Stimulated activated CD4-positive, alpha-beta T cell treated with anti-CD3 and anti-CD28 coated beads, Interleukin-12 subunit alpha, Interleukin-12 subunit beta, amount 100 ng/mL, for 48 hours (primary cell): ENCODE data around the gene RUNX3.
"Not testable (repeated sequence)": the region's sequence is repeated elsewhere in the genome, so short reads cannot be mapped to it uniquely, and the experiment has no call there.

Experiments used
- DNase-seq, 3 donors: peaks; one replicate each; pipeline ENCODE4 v3.0.0-alpha.2; 2020; ENCODE audit warnings: low read depth in 2 of 3, low spot score in 1 of 3

RUNX3 gene

DNA sequence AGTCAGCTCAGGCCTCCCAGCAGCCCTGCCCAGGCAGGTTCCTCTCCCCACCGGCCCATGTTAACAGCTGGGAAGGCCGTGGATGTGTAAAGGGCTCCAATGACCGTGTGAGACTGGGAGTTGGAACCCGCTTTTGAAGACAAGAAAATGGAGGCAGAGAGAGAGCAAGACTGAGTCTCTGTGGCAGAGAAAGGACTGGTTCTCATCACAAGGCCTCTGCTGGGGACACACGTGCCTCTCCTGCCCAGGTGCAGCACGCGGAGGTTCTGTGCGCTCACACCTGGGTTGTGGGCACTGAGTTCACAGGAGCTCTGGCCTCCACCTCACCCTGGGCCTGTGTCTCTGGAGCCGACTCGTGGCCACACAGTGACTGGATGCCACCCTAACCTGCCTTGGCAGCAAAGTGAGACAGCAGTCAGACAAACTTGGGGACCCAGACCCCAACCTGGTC lies 27.0 kb downstream of the RUNX3 start:
- no peak for DNase-seq

DNA sequence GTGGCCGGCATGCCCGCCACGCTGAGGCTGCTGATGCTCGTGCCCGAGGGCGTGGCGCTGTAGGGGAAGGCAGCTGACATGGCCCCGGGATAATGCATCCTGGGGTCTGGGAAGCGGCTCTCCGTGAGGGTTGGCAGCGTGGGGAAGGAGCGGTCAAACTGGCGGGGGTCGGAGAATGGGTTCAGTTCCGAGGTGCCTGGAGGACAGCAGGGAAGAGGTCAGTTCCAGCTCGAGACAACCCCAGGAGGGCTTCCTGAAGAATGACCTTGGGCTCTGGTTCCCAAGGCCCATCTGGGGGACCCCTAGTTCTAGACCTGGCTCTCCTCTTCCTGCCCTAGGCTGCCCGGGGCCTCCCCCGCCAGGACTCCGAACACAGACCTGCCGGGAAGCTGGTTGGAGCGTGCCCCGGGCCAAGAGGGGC lies 27.6 kb downstream of the RUNX3 start:
- DNase-seq: no peak

- no peak for DNase-seq
These were observed 28.1 kb downstream of the RUNX3 start for GRCh38 chr1:24901791-24902470.

- DNase-seq: no peak
These were observed 28.9 kb downstream of the RUNX3 start for GRCh38 chr1:24900985-24901781.

- DNase-seq: no peak
These were observed 29.6 kb downstream of the RUNX3 start for GRCh38 chr1:24900486-24900849.

- DNase-seq: no peak
These were observed 30.2 kb downstream of the RUNX3 start for GRCh38 chr1:24899581-24900485.

- no peak for DNase-seq
These were observed 31.1 kb downstream of the RUNX3 start for GRCh38 chr1:24898909-24899439.

GRCh38 chr1:24898152-24898908 lies 31.7 kb downstream of the RUNX3 start:
- peak in 1 of 3 donors; percentile 49 for DNase-seq

- no peak for DNase-seq
These were observed 32.6 kb downstream of the RUNX3 start for GRCh38 chr1:24897263-24898151.

DNA sequence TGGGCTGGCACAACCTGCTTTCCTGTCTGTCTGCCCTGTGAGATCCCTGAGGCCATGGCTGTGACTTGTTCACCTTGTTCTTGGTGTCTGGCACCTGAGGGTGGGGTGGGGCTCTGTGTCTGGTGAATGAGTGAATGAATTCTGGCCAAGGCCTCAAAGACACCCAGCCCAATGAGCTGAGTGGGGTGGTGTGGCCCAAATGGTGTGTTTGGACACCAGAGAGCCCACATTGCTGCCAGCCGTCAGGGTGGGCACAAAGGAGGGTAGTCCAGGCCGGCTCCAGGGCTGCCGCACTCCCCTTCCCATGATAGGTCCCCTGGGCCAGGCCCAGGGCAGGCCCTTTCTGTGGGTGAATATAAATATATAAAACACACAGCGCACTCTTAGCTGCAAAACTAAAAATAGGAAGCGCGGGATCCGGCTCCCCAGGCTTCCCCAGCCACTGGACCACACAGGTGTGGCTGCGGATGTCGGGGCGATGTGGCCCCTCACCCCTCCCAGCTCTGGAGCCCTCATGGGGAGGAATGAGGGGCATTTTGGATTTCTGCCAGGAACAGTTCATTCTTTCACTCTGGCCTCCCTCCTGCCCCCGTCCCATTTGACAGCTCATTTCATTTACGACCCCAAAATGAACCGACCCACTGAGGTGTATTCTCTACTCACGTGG lies 33.3 kb downstream of the RUNX3 start:
- DNase-seq: no peak

- no peak for DNase-seq
These were observed 33.9 kb downstream of the RUNX3 start for GRCh38 chr1:24896176-24896575.

- no peak for DNase-seq
These were observed 34.6 kb downstream of the RUNX3 start for GRCh38 chr1:24895511-24895910.

DNA sequence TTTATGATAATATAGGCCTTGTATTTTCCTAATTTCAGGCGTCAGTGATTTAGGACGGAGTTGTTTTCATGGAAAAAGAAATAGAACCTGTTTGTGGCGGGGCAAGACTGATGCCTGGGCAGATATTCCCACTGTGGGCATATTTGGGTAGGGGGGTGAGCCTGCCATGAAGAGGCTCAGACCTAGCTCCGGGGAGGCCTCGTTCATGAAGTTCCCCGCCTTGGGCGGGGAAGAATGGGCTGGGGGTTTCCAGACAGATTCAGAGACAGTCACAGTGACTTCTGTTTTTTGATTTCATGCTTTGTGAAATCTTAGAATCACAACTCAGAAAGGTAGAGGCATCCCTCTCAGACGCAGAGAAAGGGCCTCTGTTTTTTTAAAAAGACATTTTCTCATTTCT lies 36.1 kb downstream of the RUNX3 start:
- no peak for DNase-seq

DNA sequence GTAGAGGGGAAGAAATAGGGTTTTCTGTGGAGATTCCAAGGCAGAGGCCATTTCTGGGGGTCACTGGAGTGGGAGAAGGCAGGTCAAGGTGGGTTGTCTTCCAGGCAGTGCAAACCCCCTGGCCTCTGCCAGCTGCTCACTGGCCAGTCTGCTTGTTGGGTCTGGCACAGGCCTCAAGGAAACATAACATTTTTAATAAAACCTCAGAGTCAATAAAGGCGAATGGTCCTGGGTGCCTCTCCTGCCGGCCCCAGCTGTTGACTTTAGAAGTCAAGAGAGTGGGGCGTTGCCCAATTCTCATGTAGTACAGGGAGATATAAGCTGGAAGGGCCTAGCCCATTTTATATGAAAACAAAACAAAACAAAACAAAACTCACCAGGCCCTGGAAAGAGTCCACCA lies 36.6 kb downstream of the RUNX3 start:
- no peak for DNase-seq

DNA sequence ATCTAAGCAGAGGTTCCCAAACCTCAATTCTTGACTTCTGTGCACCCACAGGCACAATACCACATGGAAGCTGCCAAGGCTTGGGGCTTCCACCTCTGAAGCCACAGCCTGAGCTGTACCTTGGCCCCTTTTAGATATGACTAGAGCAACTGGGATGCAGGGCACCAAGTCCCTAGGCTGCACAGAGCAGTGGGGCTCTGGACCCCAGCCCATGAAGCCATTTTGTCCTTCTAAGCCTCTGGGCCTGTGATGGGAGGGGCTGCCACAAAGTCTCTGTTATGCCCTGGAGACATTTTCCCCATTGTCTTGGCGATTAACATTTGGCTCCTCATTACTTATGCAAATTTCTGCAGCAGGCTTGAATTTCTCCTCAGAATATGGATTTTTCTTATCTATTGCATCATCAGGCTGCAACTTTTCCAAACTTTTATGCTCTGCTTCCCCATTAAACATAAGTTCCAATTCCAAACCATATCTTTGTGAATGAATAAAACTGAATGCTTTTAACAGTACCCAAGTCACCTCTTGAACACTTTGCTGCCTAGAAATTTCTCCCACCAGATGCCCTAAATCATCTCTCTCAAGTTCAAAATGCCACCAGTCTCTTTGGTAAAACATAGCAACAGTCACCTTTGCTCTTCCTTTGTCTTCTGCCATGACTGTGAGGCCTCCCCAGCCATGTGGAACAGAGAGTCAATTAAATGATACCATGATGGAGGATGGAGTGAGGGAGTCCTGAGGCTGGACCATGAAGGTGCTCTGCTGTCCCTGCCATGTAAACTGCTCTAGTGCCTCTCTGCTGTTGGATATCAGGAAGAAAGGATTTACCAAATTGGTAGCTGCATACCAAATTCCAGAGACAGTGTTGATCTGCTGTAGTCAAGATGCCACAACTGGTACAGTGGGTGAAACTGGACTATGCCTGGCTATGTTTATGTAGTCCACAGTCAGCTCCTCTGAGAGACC lies 37.6 kb downstream of the RUNX3 start:
- DNase-seq: no peak

DNA sequence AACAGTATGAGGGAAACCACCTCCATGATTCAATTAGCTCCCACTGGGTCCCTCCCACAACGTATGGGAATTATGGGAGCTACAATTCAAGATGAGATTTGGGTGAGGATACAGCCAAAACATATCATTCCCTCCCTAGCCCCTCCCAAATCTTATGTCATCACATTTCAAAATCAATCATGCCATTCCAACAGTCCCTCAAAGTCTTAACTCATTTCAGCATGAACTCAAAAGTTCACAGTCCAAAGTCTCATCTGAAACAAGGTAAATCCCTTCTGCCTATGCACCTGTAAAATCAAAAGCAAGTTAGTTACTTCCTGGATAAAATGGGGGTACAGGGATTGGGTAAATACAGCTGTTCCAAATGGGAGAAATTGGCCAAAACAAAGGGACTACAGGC lies 38.7 kb downstream of the RUNX3 start:
- DNase-seq: not testable (repeated sequence)

- no peak for DNase-seq
These were observed 39.2 kb downstream of the RUNX3 start for GRCh38 chr1:24890887-24891286.
